K562 (cell line): ENCODE data around the gene CHRNA3. TPM values are rescaled to one million over a fixed set of nuclear protein-coding genes. Genes with fewer than 3 reads are reported as not detected.

Experiments used
- ATAC-seq: fragments of 200-7000 bp; cut with Tn5 transposase; 3 replicates; pipeline ENCODE4 v1.9.1; 2020; ENCODE audit warnings: moderate library complexity
- BruUV-seq: library from RNA; stranded (reverse); fragments of 400-500 nt; replicated peaks from 2 replicates; lab custom pipeline; 2021; lab: Mats Ljungman, UMichigan
- CTCF ChIA-PET: fragments of 300-600 bp; formaldehyde crosslinking; extraction: SDS; loops from one replicate; lab custom pipeline; 2021; ENCODE audit warnings: low intra/inter-chr PET ratio; lab: Yijun Ruan, JAX
- POLR2A ChIA-PET: fragments of 300-600, 350-650 bp; sonication (Branson Sonifier 250); formaldehyde crosslinking; extraction: SDS; loops from one replicate; lab custom pipeline; 2021; ENCODE audit warnings: antibody characterized with exemption, inconsistent platforms; lab: Yijun Ruan, JAX
- DNase-seq, 4 experiments: peaks; one replicate each; pipeline versions ENCODE4 v3.0.0 to v3.0.0-alpha.2; 2011 to 2018; ENCODE audit warnings: low spot score in 3 of 4, mixed read lengths in 3 of 4; ENCODE audit errors: extremely low read depth in 1 of 4
- FAIRE-seq: peaks from 2 replicates; lab custom pipeline; 2011; peaks lifted over from hg19 to GRCh38; lab: Jason Lieb, UNC
- H2AFZ ChIP-seq: 2 replicates; pipeline ENCODE4 v1.6.0; 2011; ENCODE audit warnings: low read depth, low read length, control low read depth, inconsistent platforms
- H3K27ac ChIP-seq: fragments of 200-600 bp; 3 replicates; pipeline ENCODE4 v1.8.0; 2011; ENCODE audit warnings: low read depth, mild to moderate bottlenecking, control low read depth, inconsistent platforms, low read length, moderate library complexity, mixed read lengths; ENCODE audit errors: extremely low read depth
- H3K27me3 ChIP-seq, 2 experiments: fragments of 300-600 bp in 1 of 2; 2 replicates in 1 of 2; 3 replicates in 1 of 2; pipeline versions ENCODE4 v1.6.0 to v1.8.0; 2011; ENCODE audit warnings: inconsistent platforms in 2 of 2, low read length in 2 of 2, mild to moderate bottlenecking in 1 of 2, mixed read lengths in 1 of 2, moderate library complexity in 1 of 2; ENCODE audit not compliant: control insufficient read depth in 2 of 2, insufficient read depth in 2 of 2
- H3K36me3 ChIP-seq: fragments of 300-600 bp; 3 replicates; pipeline ENCODE4 v1.8.0; 2011; ENCODE audit warnings: mild to moderate bottlenecking, low read length, inconsistent platforms; ENCODE audit not compliant: control insufficient read depth, insufficient read depth
- H3K4me1 ChIP-seq, 2 experiments: fragments of 200-600 bp in 1 of 2; replicated peaks in 1 of 2; 2 replicates in 1 of 2; 3 replicates in 1 of 2; pipeline versions ENCODE4 v1.5.1 to v1.8.0; 2011; ENCODE audit warnings: inconsistent platforms in 2 of 2, low read length in 2 of 2, mild to moderate bottlenecking in 1 of 2, mixed read lengths in 1 of 2, moderate library complexity in 1 of 2; ENCODE audit not compliant: control insufficient read depth in 2 of 2, insufficient read depth in 2 of 2
- H3K4me2 ChIP-seq: 2 replicates; pipeline ENCODE4 v1.6.1; 2011; ENCODE audit warnings: low read length, control low read depth, inconsistent platforms, mixed read lengths; ENCODE audit not compliant: insufficient read depth
- H3K4me3 ChIP-seq: fragments of 200-600 bp; sonication (generic), shearing (Covaris generic); 2 replicates; pipeline ENCODE4 v1.5.1; 2016; ENCODE audit warnings: control low read depth, inconsistent platforms
- H3K79me2 ChIP-seq: fragments of 200-600 bp; 3 replicates; pipeline ENCODE4 v1.8.0; 2011; ENCODE audit warnings: low read length, inconsistent platforms; ENCODE audit not compliant: control insufficient read depth, insufficient read depth
- H3K9ac ChIP-seq, 2 experiments: 2 replicates each; pipeline versions ENCODE4 v1.6.0 to v1.6.1; 2011; ENCODE audit warnings: low read depth in 2 of 2, low read length in 2 of 2, control low read depth in 1 of 2, inconsistent platforms in 1 of 2, mild to moderate bottlenecking in 1 of 2, mixed read lengths in 1 of 2; ENCODE audit not compliant: insufficient read depth in 1 of 2
- H3K9me1 ChIP-seq: one replicate; pipeline ENCODE4 v1.6.0; 2011; ENCODE audit warnings: inconsistent platforms, mild to moderate bottlenecking, low read length, moderate library complexity; ENCODE audit not compliant: control insufficient read depth, insufficient read depth
- H3K9me3 ChIP-seq: replicated peaks from 2 replicates; pipeline ENCODE4 v1.5.1; 2011; ENCODE audit warnings: low read depth, low read length, inconsistent platforms; ENCODE audit not compliant: control insufficient read depth, insufficient read depth
- H4K20me1 ChIP-seq: replicated peaks from 2 replicates; pipeline ENCODE4 v1.6.1; 2011; ENCODE audit warnings: low read length, inconsistent platforms, mixed read lengths; ENCODE audit not compliant: control insufficient read depth, insufficient read depth
- HMGN3 ChIP-seq: IDR thresholded peaks from 2 replicates; pipeline ENCODE4 v1.6.1; 2011; ENCODE audit warnings: borderline replicate concordance, low read depth, mild to moderate bottlenecking, mixed read lengths, low read length; ENCODE audit not compliant: insufficient read length; ENCODE audit errors: extremely low read depth
- JUND ChIP-seq, 2 experiments: IDR thresholded peaks; 2 replicates in 1 of 2; 3 replicates in 1 of 2; pipeline ENCODE4 v1.6.1; 2011; ENCODE audit warnings: borderline replicate concordance in 2 of 2, low read depth in 2 of 2, low read length in 2 of 2, improper control_type of control experiment in 1 of 2, missing biosample characterization in 1 of 2, missing genetic modification characterization in 1 of 2, missing genetic modification reagents in 1 of 2
- MTA3 ChIP-seq: fragments of 450-650 bp; formaldehyde crosslinking; IDR thresholded peaks from 2 replicates; pipeline ENCODE4 v1.6.1; 2017; ENCODE audit warnings: mild to moderate bottlenecking, borderline replicate concordance
- NFE2L1 ChIP-seq: fragments of 450-650 bp; IDR thresholded peaks from 2 replicates; pipeline ENCODE4 v1.6.1; 2016; ENCODE audit warnings: missing genetic modification characterization, low read depth, mild to moderate bottlenecking, missing compliant biosample characterization, moderate library complexity, borderline replicate concordance
- SIN3B ChIP-seq: fragments of 450-650 bp; IDR thresholded peaks from 2 replicates; pipeline ENCODE4 v1.6.1; 2017; ENCODE audit warnings: low read depth, mild to moderate bottlenecking, moderate library complexity
- ZZZ3 ChIP-seq: fragments of 450-650 bp; IDR thresholded peaks from 2 replicates; pipeline ENCODE4 v1.6.1; 2016; ENCODE audit warnings: antibody characterized with exemption, mild to moderate bottlenecking, moderate library complexity
- WGBS: fragments of 100-300 bp; shearing (Covaris generic); methylation state at CpG from one replicate; pipeline ENCODE4 v1.1.6; 2016; ENCODE audit warnings: low coverage, mixed read lengths; ENCODE audit not compliant: insufficient coverage; ENCODE audit errors: missing lambda C conversion rate; 5-methylcytosine and 5-hydroxymethylcytosine counted together
- in situ Hi-C: fragments of 300-500 bp; cut with MboI; formaldehyde crosslinking; loops from 4 replicates; pipeline ENCODE4 v1.15.0; 2018; ENCODE audit warnings: inconsistent platforms, mixed read lengths
- intact Hi-C: fragments of 100-400 bp; cut with micrococcal nuclease; formaldehyde crosslinking; loops from 2 replicates; pipeline ENCODE4 v1.14.2; 2022
- polyA plus RNA-seq, 8 experiments: library from polyadenylated mRNA; depleted of rRNA in 4 of 8; stranded (reverse) in 5 of 8; unstranded in 3 of 8; fragments of >200 nt; fragmentation: Nextera tagmentation in 2 of 8; fragmentation: Illumina TruSeq in 1 of 8; extraction: Ambion mirVana in 2 of 8; extraction: Trizol in 1 of 8; gene quantifications; 2 replicates each; pipeline versions ENCODE4 v1.2.1 to v1.2.3, GENCODE V29; 2011 to 2014; ENCODE audit warnings: inconsistent platforms in 1 of 8, missing spikeins in 1 of 8
- total RNA-seq, 7 experiments: library from RNA; depleted of rRNA in 6 of 7; stranded (reverse); fragments of >200 nt in 6 of 7; fragmentation: Illumina TruSeq in 2 of 7; extraction: Trizol in 2 of 7; gene quantifications; 2 replicates each; pipeline versions ENCODE4 v1.2.1 to v1.2.3, GENCODE V29; 2011 to 2021; ENCODE audit warnings: low replicate concordance in 1 of 7
- TF ChIP-seq, protein P1 (sequence below): fragments of 250-450 bp; sonication (Bioruptor Pico); IDR thresholded peaks from 2 replicates; pipeline ENCODE4 v1.8.0; 2022; ENCODE audit warnings: moderate library complexity, mild to moderate bottlenecking, inconsistent platforms

The CHRNA3 gene
- total and polyA plus RNA-seq, 9 of the 15 experiments (the other 6 are each of a cell fraction or from before 2014, with no cell fraction given): 0.01 TPM; not detected in 8

GRCh38 chr15:78634210-78635145 is 13.7 kb upstream of the CHRNA3 start:
- intact Hi-C loops: loop anchor here (5.0 kb wide), 1 partner anchor 118 kb away; no protein-coding TSS in a partner anchor
- BruUV-seq: no TSS peak
- TF ChIP-seq ZZZ3: no peak
- TF ChIP-seq MTA3: no peak
- no peak for TF ChIP-seq HMGN3
- TF ChIP-seq SIN3B: no peak
- no peak for TF ChIP-seq NFE2L1 (tag)
- no peak for TF ChIP-seq JUND (IDR thresholded peaks at IDR 0.05; ENCODE audit: borderline replicate concordance, low read depth, low read length)
- TF ChIP-seq JUND (tag; IDR thresholded peaks at IDR 0.05; ENCODE audit: borderline replicate concordance, low read depth, low read length): no peak
- TF ChIP-seq, protein P1, sequence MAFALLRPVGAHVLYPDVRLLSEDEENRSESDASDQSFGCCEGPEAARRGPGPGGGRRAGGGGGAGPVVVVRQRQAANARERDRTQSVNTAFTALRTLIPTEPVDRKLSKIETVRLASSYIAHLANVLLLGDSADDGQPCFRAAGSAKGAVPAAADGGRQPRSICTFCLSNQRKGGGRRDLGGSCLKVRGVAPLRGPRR (CRISPR knock-in tag): no peak

More at GRCh38 chr15:78634210-78635145, 13.7 kb upstream of the CHRNA3 start:
- H3K27me3 ChIP-seq: peaks cover 15 to 34% of the 10 kb centered on the region in 2 experiments; a peak in 4 of 5 replicates
- in situ Hi-C loops: no loop called here
- no peak for FAIRE-seq
- no peaks in the 10 kb centered on the region for H3K79me2 ChIP-seq
- no peaks in the 10 kb centered on the region for H3K9me1 ChIP-seq
- no peak for ATAC-seq
- H3K9me3 ChIP-seq: no peaks in the 10 kb centered on the region
- no peak overlapping the region for H3K9ac ChIP-seq
- ChIA-PET CTCF (no interaction called here), POLR2A (interaction anchor here (0.6 to 0.7 kb wide), 2 partner anchors 229 to 252 kb away, joined by 3 to 5 read pairs; no protein-coding TSS in a partner anchor)
- no peak overlapping the region for H3K4me2 ChIP-seq
- no peaks in the 10 kb centered on the region for H3K4me1 ChIP-seq
- 0 out of 2 replicates have a peak, but pooled peaks cover 3% of the 10 kb centered on the region for H4K20me1 ChIP-seq
- H3K36me3 ChIP-seq: no peaks in the 10 kb centered on the region
- H3K27ac ChIP-seq: no peak overlapping the region
- H2AFZ ChIP-seq: no peak overlapping the region
- WGBS: under 1% methylated on average over 12 of the region's 12 CpGs
- no peak for DNase-seq
- no peak overlapping the region for H3K4me3 ChIP-seq
